Hepatocyte (in vitro differentiated cells): Measurements from ENCODE around the gene KIAA1671. TPM values are rescaled to one million over a fixed set of nuclear protein-coding genes. Genes with fewer than 3 reads are reported as not detected.
A peak's percentile ranks its signal among the peaks of the same experiment; 100 is the strongest.

Source experiments
- DNase-seq: peaks from one replicate; pipeline ENCODE4 v3.0.0-alpha.2; 2016; ENCODE audit warnings: low spot score
- H2AFZ ChIP-seq: fragments of 200-600 bp; sonication (generic); 2 replicates; pipeline ENCODE4 v1.6.0; 2016; ENCODE audit warnings: antibody characterized with exemption, mild to moderate bottlenecking
- H3K27ac ChIP-seq: fragments of 200-600 bp; sonication (generic); 2 replicates; pipeline ENCODE4 v1.5.1; 2016; ENCODE audit warnings: mild to moderate bottlenecking
- H3K27me3 ChIP-seq: fragments of 200-600 bp; sonication (generic); 2 replicates; pipeline ENCODE4 v1.6.1; 2016
- H3K36me3 ChIP-seq: fragments of 200-600 bp; sonication (generic); replicated peaks from 2 replicates; pipeline ENCODE4 v1.5.1; 2016; ENCODE audit warnings: low read depth; ENCODE audit not compliant: insufficient read depth
- H3K4me1 ChIP-seq: fragments of 200-600 bp; sonication (generic); 2 replicates; pipeline ENCODE4 v1.5.1; 2016; ENCODE audit warnings: mild to moderate bottlenecking, moderate library complexity; ENCODE audit not compliant: insufficient read depth
- H3K4me2 ChIP-seq: fragments of 200-600 bp; sonication (generic); 2 replicates; pipeline ENCODE4 v1.6.0; 2016
- H3K4me3 ChIP-seq: fragments of 200-600 bp; sonication (generic); 2 replicates; pipeline ENCODE4 v1.5.1; 2016; ENCODE audit warnings: mild to moderate bottlenecking
- H3K79me2 ChIP-seq: fragments of 200-600 bp; sonication (generic); 2 replicates; pipeline ENCODE4 v1.6.0; 2017; ENCODE audit warnings: mild to moderate bottlenecking
- H3K9me2 ChIP-seq: fragments of 200-600 bp; sonication (generic); replicated peaks from 2 replicates; pipeline ENCODE4 v1.6.0; 2017; ENCODE audit warnings: mild to moderate bottlenecking; ENCODE audit not compliant: insufficient read depth
- H3K9me3 ChIP-seq: fragments of 200-600 bp; sonication (generic); 2 replicates; pipeline ENCODE4 v1.5.1; 2016; ENCODE audit warnings: low read depth, mild to moderate bottlenecking
- H4K20me1 ChIP-seq: fragments of 200-600 bp; sonication (generic); 2 replicates; pipeline ENCODE4 v1.6.0; 2016; ENCODE audit warnings: mild to moderate bottlenecking; ENCODE audit not compliant: insufficient read depth, poor library complexity, severe bottlenecking
- EZH2 ChIP-seq: fragments of 200-600 bp; sonication (generic); IDR thresholded peaks from 2 replicates; pipeline ENCODE4 v1.6.1; 2016; ENCODE audit warnings: antibody characterized with exemption, mild to moderate bottlenecking, borderline replicate concordance
- EZH2phosphoT487 ChIP-seq: fragments of 200-600 bp; sonication (generic); IDR thresholded peaks from one replicate; pipeline ENCODE4 v1.6.1; 2018; ENCODE audit warnings: antibody characterized with exemption, mild to moderate bottlenecking, low read depth, moderate library complexity; ENCODE audit not compliant: unreplicated experiment, severe bottlenecking
- WGBS: methylation state at CpG from one replicate; pipeline ENCODE4 v1.1.6; 2016; ENCODE audit warnings: low lambda C conversion rate; ENCODE audit errors: missing lambda C conversion rate; 5-methylcytosine and 5-hydroxymethylcytosine counted together
- polyA plus RNA-seq: library from polyadenylated mRNA; unstranded; fragments of >200 nt; fragmentation: Nextera tagmentation; extraction: Ambion mirVana; gene quantifications from 2 replicates; pipeline ENCODE4 v1.2.1, GENCODE V29; 2016
- total RNA-seq: library from RNA; depleted of rRNA; stranded (reverse); fragments of >200 nt; gene quantifications from 2 replicates; pipeline ENCODE4 v1.2.3, GENCODE V29; 2014
- TF ChIP-seq, protein P1 (sequence below): fragments of 200-600 bp; sonication (generic); IDR thresholded peaks from 2 replicates; pipeline ENCODE4 v1.5.1; 2016; ENCODE audit warnings: antibody characterized with exemption, mild to moderate bottlenecking; ENCODE audit not compliant: poor library complexity

The KIAA1671 gene
- total and polyA plus RNA-seq, 2 experiments from 2014 or later = 8.1 to 26.5 TPM

- Histone ChIP-seq H3K9me3 (no peaks in the 10 kb centered on the region), H3K4me2 (peak overlapping the region; percentile 92), H2AFZ (peak overlapping the region; percentile 55), H3K27ac (peak overlapping the region; percentile 91), H3K4me1 (peaks cover 49% of the 10 kb centered on the region), H3K4me3 (peak overlapping the region; percentile 40), H4K20me1 (no peaks in the 10 kb centered on the region), H3K9me2 (no peaks in the 10 kb centered on the region), H3K27me3 (no peaks in the 10 kb centered on the region), H3K36me3 (no peaks in the 10 kb centered on the region), H3K79me2 (peaks cover 43% of the 10 kb centered on the region)
- TF ChIP-seq, protein P1, sequence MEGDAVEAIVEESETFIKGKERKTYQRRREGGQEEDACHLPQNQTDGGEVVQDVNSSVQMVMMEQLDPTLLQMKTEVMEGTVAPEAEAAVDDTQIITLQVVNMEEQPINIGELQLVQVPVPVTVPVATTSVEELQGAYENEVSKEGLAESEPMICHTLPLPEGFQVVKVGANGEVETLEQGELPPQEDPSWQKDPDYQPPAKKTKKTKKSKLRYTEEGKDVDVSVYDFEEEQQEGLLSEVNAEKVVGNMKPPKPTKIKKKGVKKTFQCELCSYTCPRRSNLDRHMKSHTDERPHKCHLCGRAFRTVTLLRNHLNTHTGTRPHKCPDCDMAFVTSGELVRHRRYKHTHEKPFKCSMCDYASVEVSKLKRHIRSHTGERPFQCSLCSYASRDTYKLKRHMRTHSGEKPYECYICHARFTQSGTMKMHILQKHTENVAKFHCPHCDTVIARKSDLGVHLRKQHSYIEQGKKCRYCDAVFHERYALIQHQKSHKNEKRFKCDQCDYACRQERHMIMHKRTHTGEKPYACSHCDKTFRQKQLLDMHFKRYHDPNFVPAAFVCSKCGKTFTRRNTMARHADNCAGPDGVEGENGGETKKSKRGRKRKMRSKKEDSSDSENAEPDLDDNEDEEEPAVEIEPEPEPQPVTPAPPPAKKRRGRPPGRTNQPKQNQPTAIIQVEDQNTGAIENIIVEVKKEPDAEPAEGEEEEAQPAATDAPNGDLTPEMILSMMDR = peak; percentile 17
- TF ChIP-seq EZH2 = no peak
- peak; percentile 71 for DNase-seq
- WGBS = 38% methylated on average over 26 of the region's 35 CpGs
Observed at GRCh38 chr22:25111579-25112517, 159.3 kb downstream of the KIAA1671 start.

- WGBS = 67% methylated on average over 20 of the region's 20 CpGs
- DNase-seq = no peak
- Histone ChIP-seq H3K79me2 (peaks cover 45% of the 10 kb centered on the region), H3K36me3 (no peaks in the 10 kb centered on the region), H4K20me1 (no peaks in the 10 kb centered on the region), H3K4me2 (peak overlapping the region; percentile 92), H3K9me3 (no peaks in the 10 kb centered on the region), H2AFZ (no peak overlapping the region), H3K27ac (peak overlapping the region; percentile 91), H3K4me3 (peak overlapping the region; percentile 40), H3K27me3 (no peaks in the 10 kb centered on the region), H3K9me2 (no peaks in the 10 kb centered on the region), H3K4me1 (peaks cover 49% of the 10 kb centered on the region)
- no peak for TF ChIP-seq EZH2phosphoT487
- no peak for TF ChIP-seq EZH2
- TF ChIP-seq, protein P1 = no peak
Observed at GRCh38 chr22:25112538-25113253, 160.2 kb downstream of the KIAA1671 start.

GRCh38 chr22:25113316-25113721, 160.8 kb downstream of the KIAA1671 start:
- H3K79me2 ChIP-seq = peaks cover 45% of the 10 kb centered on the region
- no peaks in the 10 kb centered on the region for H3K27me3 ChIP-seq
- no peaks in the 10 kb centered on the region for H3K9me3 ChIP-seq
- DNase-seq = peak; percentile 22
- peak overlapping the region; percentile 91 for H3K27ac ChIP-seq
- no peak overlapping the region for H2AFZ ChIP-seq
- H3K9me2 ChIP-seq = no peaks in the 10 kb centered on the region
- TF ChIP-seq EZH2 = no peak
- TF ChIP-seq, protein P1 = no peak
- TF ChIP-seq EZH2phosphoT487 = no peak
- no peak overlapping the region for H3K4me3 ChIP-seq
- no peaks in the 10 kb centered on the region for H4K20me1 ChIP-seq
- H3K36me3 ChIP-seq = no peaks in the 10 kb centered on the region
- peaks cover 49% of the 10 kb centered on the region for H3K4me1 ChIP-seq
- 75% methylated on average over 7 of the region's 7 CpGs for WGBS
- H3K4me2 ChIP-seq = peak overlapping the region; percentile 92
